K562 (cell line): ENCODE data around the gene HDAC7. TPM values are rescaled to one million over a fixed set of nuclear protein-coding genes. Genes with fewer than 3 reads are reported as not detected.

ENCODE experiments used
- ATAC-seq: fragments of 200-7000 bp; cut with Tn5 transposase; 3 replicates; pipeline ENCODE4 v1.9.1; 2020; ENCODE audit warnings: moderate library complexity
- BruUV-seq: library from RNA; stranded (reverse); fragments of 400-500 nt; replicated peaks from 2 replicates; lab custom pipeline; 2021; lab: Mats Ljungman, UMichigan
- CTCF ChIA-PET: fragments of 300-600 bp; formaldehyde crosslinking; extraction: SDS; loops from one replicate; lab custom pipeline; 2021; ENCODE audit warnings: low intra/inter-chr PET ratio; lab: Yijun Ruan, JAX
- POLR2A ChIA-PET: fragments of 300-600, 350-650 bp; sonication (Branson Sonifier 250); formaldehyde crosslinking; extraction: SDS; loops from one replicate; lab custom pipeline; 2021; ENCODE audit warnings: antibody characterized with exemption, inconsistent platforms; lab: Yijun Ruan, JAX
- DNase-seq, 4 experiments: peaks; one replicate each; pipeline versions ENCODE4 v3.0.0 to v3.0.0-alpha.2; 2011 to 2018; ENCODE audit warnings: low spot score in 3 of 4, mixed read lengths in 3 of 4; ENCODE audit errors: extremely low read depth in 1 of 4
- FAIRE-seq: peaks from 2 replicates; lab custom pipeline; 2011; peaks lifted over from hg19 to GRCh38; lab: Jason Lieb, UNC
- H2AFZ ChIP-seq: 2 replicates; pipeline ENCODE4 v1.6.0; 2011; ENCODE audit warnings: low read depth, low read length, control low read depth, inconsistent platforms
- H3K27ac ChIP-seq: fragments of 200-600 bp; 3 replicates; pipeline ENCODE4 v1.8.0; 2011; ENCODE audit warnings: low read depth, mild to moderate bottlenecking, control low read depth, inconsistent platforms, low read length, moderate library complexity, mixed read lengths; ENCODE audit errors: extremely low read depth
- H3K27me3 ChIP-seq, 2 experiments: fragments of 300-600 bp in 1 of 2; 2 replicates in 1 of 2; 3 replicates in 1 of 2; pipeline versions ENCODE4 v1.6.0 to v1.8.0; 2011; ENCODE audit warnings: inconsistent platforms in 2 of 2, low read length in 2 of 2, mild to moderate bottlenecking in 1 of 2, mixed read lengths in 1 of 2, moderate library complexity in 1 of 2; ENCODE audit not compliant: control insufficient read depth in 2 of 2, insufficient read depth in 2 of 2
- H3K36me3 ChIP-seq: fragments of 300-600 bp; 3 replicates; pipeline ENCODE4 v1.8.0; 2011; ENCODE audit warnings: mild to moderate bottlenecking, low read length, inconsistent platforms; ENCODE audit not compliant: control insufficient read depth, insufficient read depth
- H3K4me1 ChIP-seq, 2 experiments: fragments of 200-600 bp in 1 of 2; replicated peaks in 1 of 2; 2 replicates in 1 of 2; 3 replicates in 1 of 2; pipeline versions ENCODE4 v1.5.1 to v1.8.0; 2011; ENCODE audit warnings: inconsistent platforms in 2 of 2, low read length in 2 of 2, mild to moderate bottlenecking in 1 of 2, mixed read lengths in 1 of 2, moderate library complexity in 1 of 2; ENCODE audit not compliant: control insufficient read depth in 2 of 2, insufficient read depth in 2 of 2
- H3K4me2 ChIP-seq: 2 replicates; pipeline ENCODE4 v1.6.1; 2011; ENCODE audit warnings: low read length, control low read depth, inconsistent platforms, mixed read lengths; ENCODE audit not compliant: insufficient read depth
- H3K4me3 ChIP-seq: fragments of 200-600 bp; sonication (generic), shearing (Covaris generic); 2 replicates; pipeline ENCODE4 v1.5.1; 2016; ENCODE audit warnings: control low read depth, inconsistent platforms
- H3K79me2 ChIP-seq: fragments of 200-600 bp; 3 replicates; pipeline ENCODE4 v1.8.0; 2011; ENCODE audit warnings: low read length, inconsistent platforms; ENCODE audit not compliant: control insufficient read depth, insufficient read depth
- H3K9ac ChIP-seq, 2 experiments: 2 replicates each; pipeline versions ENCODE4 v1.6.0 to v1.6.1; 2011; ENCODE audit warnings: low read depth in 2 of 2, low read length in 2 of 2, control low read depth in 1 of 2, inconsistent platforms in 1 of 2, mild to moderate bottlenecking in 1 of 2, mixed read lengths in 1 of 2; ENCODE audit not compliant: insufficient read depth in 1 of 2
- H3K9me1 ChIP-seq: one replicate; pipeline ENCODE4 v1.6.0; 2011; ENCODE audit warnings: inconsistent platforms, mild to moderate bottlenecking, low read length, moderate library complexity; ENCODE audit not compliant: control insufficient read depth, insufficient read depth
- H3K9me3 ChIP-seq: replicated peaks from 2 replicates; pipeline ENCODE4 v1.5.1; 2011; ENCODE audit warnings: low read depth, low read length, inconsistent platforms; ENCODE audit not compliant: control insufficient read depth, insufficient read depth
- H4K20me1 ChIP-seq: replicated peaks from 2 replicates; pipeline ENCODE4 v1.6.1; 2011; ENCODE audit warnings: low read length, inconsistent platforms, mixed read lengths; ENCODE audit not compliant: control insufficient read depth, insufficient read depth
- CXXC5 ChIP-seq: fragments of 250-450 bp; sonication (Bioruptor Pico); IDR thresholded peaks from 2 replicates; pipeline ENCODE4 v1.8.0; 2022; ENCODE audit warnings: inconsistent platforms, mild to moderate bottlenecking, moderate library complexity
- ELK1 ChIP-seq: sonication (generic); formaldehyde crosslinking; IDR thresholded peaks from 2 replicates; pipeline ENCODE4 v1.8.1; 2022; ENCODE audit warnings: missing genetic modification reagents
- EP400 ChIP-seq: fragments of 450-650 bp; IDR thresholded peaks from 2 replicates; pipeline ENCODE4 v1.6.1; 2017; ENCODE audit warnings: antibody characterized with exemption, mild to moderate bottlenecking, moderate library complexity
- HDAC6 ChIP-seq: IDR thresholded peaks from 2 replicates; pipeline ENCODE4 v1.6.1; 2012; ENCODE audit warnings: low read depth, mild to moderate bottlenecking, control low read depth, inconsistent platforms, low read length, moderate library complexity
- KAT8 ChIP-seq: fragments of 450-650 bp; IDR thresholded peaks from 2 replicates; pipeline ENCODE4 v1.6.1; 2016; ENCODE audit warnings: low read depth, mild to moderate bottlenecking
- NR1H2 ChIP-seq: sonication (generic); formaldehyde crosslinking; IDR thresholded peaks from 2 replicates; pipeline ENCODE4 v1.4.0; 2020; ENCODE audit warnings: mild to moderate bottlenecking, missing genetic modification reagents
- RB1 ChIP-seq: fragments of 450-650 bp; IDR thresholded peaks from 2 replicates; pipeline ENCODE4 v1.6.1; 2017; ENCODE audit warnings: low read depth, mild to moderate bottlenecking
- YY1 ChIP-seq, 3 experiments: IDR thresholded peaks; 2 replicates each; pipeline ENCODE4 v1.6.1; 2011; ENCODE audit warnings: low read length in 2 of 3, mild to moderate bottlenecking in 2 of 3, moderate library complexity in 2 of 3, borderline replicate concordance in 1 of 3, control low read depth in 1 of 3, low read depth in 1 of 3; ENCODE audit not compliant: insufficient read depth in 3 of 3, insufficient replicate concordance in 2 of 3, control insufficient read depth in 1 of 3, insufficient read length in 1 of 3; ENCODE audit errors: extremely low read depth in 1 of 3
- ZNF282 ChIP-seq: sonication (generic); formaldehyde crosslinking; IDR thresholded peaks from 2 replicates; pipeline ENCODE4 v1.8.1; 2023; ENCODE audit warnings: missing genetic modification reagents
- ZNF507 ChIP-seq: conservative IDR thresholded peaks from 2 replicates; pipeline ENCODE4 v1.6.1; 2017; ENCODE audit warnings: missing genetic modification characterization, missing compliant biosample characterization
- ZNF512 ChIP-seq: IDR thresholded peaks from 2 replicates; pipeline ENCODE4 v1.6.1; 2016; ENCODE audit warnings: missing genetic modification characterization, missing compliant biosample characterization
- WGBS: fragments of 100-300 bp; shearing (Covaris generic); methylation state at CpG from one replicate; pipeline ENCODE4 v1.1.6; 2016; ENCODE audit warnings: low coverage, mixed read lengths; ENCODE audit not compliant: insufficient coverage; ENCODE audit errors: missing lambda C conversion rate; 5-methylcytosine and 5-hydroxymethylcytosine counted together
- in situ Hi-C: fragments of 300-500 bp; cut with MboI; formaldehyde crosslinking; loops from 4 replicates; pipeline ENCODE4 v1.15.0; 2018; ENCODE audit warnings: inconsistent platforms, mixed read lengths
- intact Hi-C: fragments of 100-400 bp; cut with micrococcal nuclease; formaldehyde crosslinking; loops from 2 replicates; pipeline ENCODE4 v1.14.2; 2022
- polyA plus RNA-seq, 8 experiments: library from polyadenylated mRNA; depleted of rRNA in 4 of 8; stranded (reverse) in 5 of 8; unstranded in 3 of 8; fragments of >200 nt; fragmentation: Nextera tagmentation in 2 of 8; fragmentation: Illumina TruSeq in 1 of 8; extraction: Ambion mirVana in 2 of 8; extraction: Trizol in 1 of 8; gene quantifications; 2 replicates each; pipeline versions ENCODE4 v1.2.1 to v1.2.3, GENCODE V29; 2011 to 2014; ENCODE audit warnings: inconsistent platforms in 1 of 8, missing spikeins in 1 of 8
- total RNA-seq, 7 experiments: library from RNA; depleted of rRNA in 6 of 7; stranded (reverse); fragments of >200 nt in 6 of 7; fragmentation: Illumina TruSeq in 2 of 7; extraction: Trizol in 2 of 7; gene quantifications; 2 replicates each; pipeline versions ENCODE4 v1.2.1 to v1.2.3, GENCODE V29; 2011 to 2021; ENCODE audit warnings: low replicate concordance in 1 of 7
- TF ChIP-seq, protein P1 (sequence below): fragments of 450-650 bp; formaldehyde crosslinking; IDR thresholded peaks from 2 replicates; pipeline ENCODE4 v1.4.0; 2022; ENCODE audit warnings: missing genetic modification characterization
- TF ChIP-seq, protein P2 (sequence below): sonication (generic); formaldehyde crosslinking; IDR thresholded peaks from 2 replicates; pipeline ENCODE4 v1.8.0; 2022; ENCODE audit warnings: missing genetic modification reagents, mild to moderate bottlenecking, moderate library complexity, borderline replicate concordance
- TF ChIP-seq, protein P3 (sequence below): fragments of 450-650 bp; IDR thresholded peaks from 2 replicates; pipeline ENCODE4 v1.6.1; 2016; ENCODE audit warnings: missing biosample characterization, missing genetic modification characterization

Gene HDAC7
- total and polyA plus RNA-seq, 9 of the 15 experiments (the other 6 are each of a cell fraction or from before 2014, with no cell fraction given): 2.5 to 129 (median 31.1) TPM

DNA sequence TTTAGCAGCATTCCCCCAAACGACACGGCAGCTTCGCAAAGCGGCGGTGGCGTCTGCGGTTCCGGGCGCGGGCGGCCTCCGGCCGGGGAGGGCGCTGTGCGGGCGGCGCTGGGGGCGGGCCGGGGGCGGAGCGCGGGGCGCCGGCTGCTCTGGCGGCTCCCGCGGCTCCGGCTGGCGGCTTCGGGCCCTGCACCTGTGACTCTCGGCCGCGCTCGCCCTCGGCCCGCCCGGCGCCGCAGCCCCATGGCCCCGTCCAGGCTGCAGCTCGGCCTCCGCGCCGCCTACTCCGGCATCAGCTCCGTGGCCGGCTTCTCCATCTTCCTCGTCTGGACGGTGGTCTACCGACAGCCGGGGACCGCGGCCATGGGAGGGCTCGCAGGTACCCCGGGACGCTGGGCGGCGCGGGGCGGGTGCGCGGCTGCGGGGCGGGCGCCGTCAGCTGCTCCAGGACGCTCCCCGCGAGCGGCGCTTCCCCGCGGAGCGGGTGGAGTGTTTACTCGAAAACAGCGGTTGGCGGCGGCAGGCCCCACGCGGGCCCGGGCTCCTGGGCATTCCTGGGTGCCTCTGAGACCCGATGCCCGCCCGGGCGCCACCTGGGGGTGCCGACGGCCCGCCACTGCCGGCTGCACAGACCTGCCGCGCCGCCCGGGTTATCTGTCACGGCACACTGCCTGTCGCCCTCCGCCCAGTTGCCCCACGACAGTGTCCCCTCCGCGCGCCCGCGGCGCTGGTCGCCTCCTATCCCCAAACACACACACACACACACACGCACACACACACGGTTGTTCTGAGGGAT, 46.4 kb downstream of the HDAC7 start, which contains the start of gene SLC48A1:
SLC48A1 (plus strand) TSS at position 177 of the 796 bp plus-strand sequence; CDS start at position 244, 67 bp downstream.
- FAIRE-seq (no peak), DNase-seq (peak; percentile 84 to 95 (median 94)), ATAC-seq (peak; percentile 81)
- Histone ChIP-seq H2AFZ (peak within 1 kb of the TSS; percentile 92), H3K9ac (peak within 1 kb of the TSS; percentile 84 to 95), H3K27ac (peak within 1 kb of the TSS; percentile 92), H3K4me2 (peak within 1 kb of the TSS; percentile 94), H3K79me2 (peaks cover 52% of the 10 kb centered on the region), H4K20me1 (no peaks in the 10 kb centered on the region), H3K9me1 (peaks cover 5% of the 10 kb centered on the region), H3K4me1 (peaks cover 53 to 67% of the 10 kb centered on the region in 2 experiments), H3K9me3 (no peaks in the 10 kb centered on the region), H3K27me3 (no peaks in the 10 kb centered on the region), H3K4me3 (peak within 1 kb of the TSS; percentile 83), H3K36me3 (peaks cover 6% of the 10 kb centered on the region; the same call in 1 of the 3 replicates)
- in situ Hi-C loops: loop anchor here (10.0 kb wide), 1 partner anchor 58 kb away; no protein-coding TSS in a partner anchor
- POLR2A ChIA-PET: interaction anchor here (0.7 to 1.3 kb wide), 4 partner anchors 9 to 403 kb away, joined by 3 to 8 read pairs (median 4); no protein-coding TSS in a partner anchor
- intact Hi-C loops: no loop called here
- 2% methylated on average over 36 of the region's 106 CpGs for WGBS
- CTCF ChIA-PET: interaction anchor here (0.6 to 2.8 kb wide), 5 partner anchors 30 to 151 kb away, joined by 3 to 17 read pairs (median 4); partner anchors contain the start of gene RPAP3
- BruUV-seq: no TSS peak
- TF ChIP-seq ZNF282 (CRISPR knock-in tag) (no peak), CXXC5 (CRISPR knock-in tag) (peak; percentile 70), RB1 (peak; percentile 73), KAT8 (no peak), ELK1 (no peak), YY1 (IDR thresholded peaks at IDR 0.05; ENCODE audit: borderline replicate concordance in 1 of 3, control insufficient read depth in 1 of 3, extremely low read depth in 1 of 3, insufficient read depth in 3 of 3, insufficient read length in 1 of 3, insufficient replicate concordance in 2 of 3, low read depth in 1 of 3, low read length in 2 of 3) (peak in 1 of 3 experiments; percentile 42), ZNF507 (tag) (no peak), ZNF512 (tag) (no peak), NR1H2 (no peak), EP400 (no peak), HDAC6 (no peak)
- TF ChIP-seq, protein P1, sequence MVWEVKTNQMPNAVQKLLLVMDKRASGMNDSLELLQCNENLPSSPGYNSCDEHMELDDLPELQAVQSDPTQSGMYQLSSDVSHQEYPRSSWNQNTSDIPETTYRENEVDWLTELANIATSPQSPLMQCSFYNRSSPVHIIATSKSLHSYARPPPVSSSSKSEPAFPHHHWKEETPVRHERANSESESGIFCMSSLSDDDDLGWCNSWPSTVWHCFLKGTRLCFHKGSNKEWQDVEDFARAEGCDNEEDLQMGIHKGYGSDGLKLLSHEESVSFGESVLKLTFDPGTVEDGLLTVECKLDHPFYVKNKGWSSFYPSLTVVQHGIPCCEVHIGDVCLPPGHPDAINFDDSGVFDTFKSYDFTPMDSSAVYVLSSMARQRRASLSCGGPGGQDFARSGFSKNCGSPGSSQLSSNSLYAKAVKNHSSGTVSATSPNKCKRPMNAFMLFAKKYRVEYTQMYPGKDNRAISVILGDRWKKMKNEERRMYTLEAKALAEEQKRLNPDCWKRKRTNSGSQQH (CRISPR knock-in tag): peak; percentile 77; the same call in 1 of the 2 replicates
- TF ChIP-seq, protein P2, sequence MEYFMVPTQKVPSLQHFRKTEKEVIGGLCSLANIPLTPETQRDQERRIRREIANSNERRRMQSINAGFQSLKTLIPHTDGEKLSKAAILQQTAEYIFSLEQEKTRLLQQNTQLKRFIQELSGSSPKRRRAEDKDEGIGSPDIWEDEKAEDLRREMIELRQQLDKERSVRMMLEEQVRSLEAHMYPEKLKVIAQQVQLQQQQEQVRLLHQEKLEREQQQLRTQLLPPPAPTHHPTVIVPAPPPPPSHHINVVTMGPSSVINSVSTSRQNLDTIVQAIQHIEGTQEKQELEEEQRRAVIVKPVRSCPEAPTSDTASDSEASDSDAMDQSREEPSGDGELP (CRISPR knock-in tag): peak; percentile 29; the same call in 1 of the 2 replicates
- TF ChIP-seq, protein P3, sequence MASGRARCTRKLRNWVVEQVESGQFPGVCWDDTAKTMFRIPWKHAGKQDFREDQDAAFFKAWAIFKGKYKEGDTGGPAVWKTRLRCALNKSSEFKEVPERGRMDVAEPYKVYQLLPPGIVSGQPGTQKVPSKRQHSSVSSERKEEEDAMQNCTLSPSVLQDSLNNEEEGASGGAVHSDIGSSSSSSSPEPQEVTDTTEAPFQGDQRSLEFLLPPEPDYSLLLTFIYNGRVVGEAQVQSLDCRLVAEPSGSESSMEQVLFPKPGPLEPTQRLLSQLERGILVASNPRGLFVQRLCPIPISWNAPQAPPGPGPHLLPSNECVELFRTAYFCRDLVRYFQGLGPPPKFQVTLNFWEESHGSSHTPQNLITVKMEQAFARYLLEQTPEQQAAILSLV: no peak
